Neural progenitor cell (in vitro differentiated cells): ENCODE measurements around the gene TMEM190.

Experiments used
- EZH2 ChIP-seq: fragments of 200-600 bp; sonication (generic); IDR thresholded peaks from 2 replicates; pipeline ENCODE4 v1.6.1; 2017; ENCODE audit warnings: antibody characterized with exemption, mild to moderate bottlenecking, moderate library complexity
- EZH2phosphoT487 ChIP-seq: fragments of 200-600 bp; sonication (generic); IDR thresholded peaks from 2 replicates; pipeline ENCODE4 v1.6.1; 2017; ENCODE audit warnings: antibody characterized with exemption
- TF ChIP-seq, protein P1 (sequence below): fragments of 200-600 bp; sonication (generic); IDR thresholded peaks from 2 replicates; pipeline ENCODE4 v1.5.1; 2017; ENCODE audit warnings: antibody characterized with exemption, mild to moderate bottlenecking

GRCh38 chr19:55353803-55354697 is 22.6 kb upstream of the TMEM190 start:
- TF ChIP-seq, protein P1, sequence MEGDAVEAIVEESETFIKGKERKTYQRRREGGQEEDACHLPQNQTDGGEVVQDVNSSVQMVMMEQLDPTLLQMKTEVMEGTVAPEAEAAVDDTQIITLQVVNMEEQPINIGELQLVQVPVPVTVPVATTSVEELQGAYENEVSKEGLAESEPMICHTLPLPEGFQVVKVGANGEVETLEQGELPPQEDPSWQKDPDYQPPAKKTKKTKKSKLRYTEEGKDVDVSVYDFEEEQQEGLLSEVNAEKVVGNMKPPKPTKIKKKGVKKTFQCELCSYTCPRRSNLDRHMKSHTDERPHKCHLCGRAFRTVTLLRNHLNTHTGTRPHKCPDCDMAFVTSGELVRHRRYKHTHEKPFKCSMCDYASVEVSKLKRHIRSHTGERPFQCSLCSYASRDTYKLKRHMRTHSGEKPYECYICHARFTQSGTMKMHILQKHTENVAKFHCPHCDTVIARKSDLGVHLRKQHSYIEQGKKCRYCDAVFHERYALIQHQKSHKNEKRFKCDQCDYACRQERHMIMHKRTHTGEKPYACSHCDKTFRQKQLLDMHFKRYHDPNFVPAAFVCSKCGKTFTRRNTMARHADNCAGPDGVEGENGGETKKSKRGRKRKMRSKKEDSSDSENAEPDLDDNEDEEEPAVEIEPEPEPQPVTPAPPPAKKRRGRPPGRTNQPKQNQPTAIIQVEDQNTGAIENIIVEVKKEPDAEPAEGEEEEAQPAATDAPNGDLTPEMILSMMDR, result no peak
- peak; percentile 63 for TF ChIP-seq EZH2phosphoT487
- peak; percentile 13 for TF ChIP-seq EZH2
